ENCODE results near the gene SLC25A2.
"Not testable (repeated sequence)": the region's sequence is repeated elsewhere in the genome, so short reads cannot be mapped to it uniquely, and the experiment has no call there.

SLC25A2 gene

DNA sequence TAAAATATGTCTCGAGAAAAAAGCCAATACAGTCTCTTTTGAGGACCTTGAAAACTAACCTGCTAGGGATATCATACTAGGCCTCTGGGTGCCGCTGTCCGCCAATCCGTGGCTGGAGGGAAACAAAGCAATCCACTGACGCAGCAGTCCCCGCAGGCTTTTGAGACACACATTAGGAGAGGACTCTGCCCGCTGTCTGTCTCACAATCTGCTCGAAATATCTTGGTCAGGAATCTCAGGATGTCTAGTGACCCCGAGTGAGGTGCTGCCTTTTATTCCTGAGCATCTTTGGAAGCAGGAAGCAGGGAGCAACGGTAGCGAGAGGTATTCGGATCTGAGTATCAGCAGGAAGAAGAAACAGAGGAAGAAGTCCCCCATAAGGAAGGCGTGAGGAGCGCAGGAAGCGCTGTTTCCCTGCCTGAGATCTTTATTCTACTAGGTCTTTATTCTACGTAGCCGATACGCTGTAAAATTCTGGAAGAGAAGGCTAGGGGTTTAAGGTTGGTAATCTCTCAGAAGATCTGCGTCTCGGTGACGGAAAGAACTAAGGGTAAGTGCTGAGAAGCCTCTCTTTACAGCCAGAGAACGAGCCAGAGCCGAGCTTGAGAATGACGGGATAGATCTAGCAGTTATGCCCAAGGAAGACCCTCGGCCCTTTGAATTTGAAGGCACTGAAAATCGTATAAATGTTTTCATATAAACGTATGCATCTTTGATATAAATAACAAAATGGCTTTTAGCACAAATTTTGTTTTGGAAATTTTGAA, 22.4 kb upstream of the SLC25A2 start:
- Mint-ChIP-seq H3K9me3 (peaks cover 44% of the 10 kb centered on the region), H3K4me1 (ENCODE audit: low read depth) (peaks cover 8% of the 10 kb centered on the region), H3K36me3 (ENCODE audit: low read depth) (peaks cover 23% of the 10 kb centered on the region), H3K4me3 (peak overlapping the region; percentile 84), H3K27ac (peak overlapping the region; percentile 80), H3K27me3 (peaks cover 48% of the 10 kb centered on the region)
- DNase-seq: peak; percentile 72

DNA sequence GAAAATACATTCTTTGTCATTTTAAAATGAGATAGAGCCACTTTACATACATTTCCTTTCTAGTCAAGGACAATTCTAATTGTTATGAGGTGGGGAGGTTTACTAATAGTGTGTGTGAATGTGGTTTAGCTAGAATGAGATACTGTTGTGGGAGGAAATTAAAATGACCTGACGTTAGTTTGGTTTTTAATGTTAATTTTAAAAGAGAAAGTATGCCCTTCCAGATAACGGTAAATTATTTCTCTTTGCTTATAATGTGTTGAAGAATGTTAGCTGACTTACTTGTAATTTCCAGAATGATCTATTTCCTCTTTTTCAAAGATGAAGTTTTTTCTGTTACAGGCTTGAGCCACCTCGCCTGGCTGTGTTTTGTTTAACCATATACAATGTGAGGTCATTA, 18.4 kb upstream of the SLC25A2 start:
- peaks cover 53% of the 10 kb centered on the region for H3K9me3 Mint-ChIP-seq
- H3K4me1 Mint-ChIP-seq (ENCODE audit: low read depth): peaks cover 35% of the 10 kb centered on the region
- no peak overlapping the region for H3K4me3 Mint-ChIP-seq

GRCh38 chr5:141320225-141321169, 16.6 kb upstream of the SLC25A2 start, which contains the start of gene TAF7:
Gene TAF7 (minus strand): TSS chr5:141320784. CDS start chr5:141320044, 740 bp downstream.
- DNase-seq: peak; percentile 96

More for the DNA sequence above, 18.4 kb upstream of the SLC25A2 start:
- Mint-ChIP-seq H3K27ac (no peak overlapping the region), H3K27me3 (peaks cover 11% of the 10 kb centered on the region), H3K36me3 (ENCODE audit: low read depth) (peaks cover 53% of the 10 kb centered on the region)
- DNase-seq: no peak

GRCh38 chr5:141319699-141320098, 15.8 kb upstream of the SLC25A2 start:
- H3K36me3 Mint-ChIP-seq (ENCODE audit: low read depth): peaks cover 78% of the 10 kb centered on the region
- H3K27ac Mint-ChIP-seq: peak overlapping the region; percentile 99
- peaks cover 33% of the 10 kb centered on the region for H3K4me1 Mint-ChIP-seq (ENCODE audit: low read depth)
- no peaks in the 10 kb centered on the region for H3K27me3 Mint-ChIP-seq
- H3K9me3 Mint-ChIP-seq: peaks cover 63% of the 10 kb centered on the region
- H3K4me3 Mint-ChIP-seq: peak overlapping the region; percentile 98
- no peak for DNase-seq

More at GRCh38 chr5:141320225-141321169, 16.6 kb upstream of the SLC25A2 start, which contains the start of gene TAF7:
- peaks cover 31% of the 10 kb centered on the region for H3K4me1 Mint-ChIP-seq (ENCODE audit: low read depth)
- H3K9me3 Mint-ChIP-seq: peaks cover 55% of the 10 kb centered on the region
- H3K4me3 Mint-ChIP-seq: peak within 1 kb of the TSS; percentile 98
- H3K27me3 Mint-ChIP-seq: no peaks in the 10 kb centered on the region
- H3K36me3 Mint-ChIP-seq (ENCODE audit: low read depth): peaks cover 70% of the 10 kb centered on the region
- peak within 1 kb of the TSS; percentile 99 for H3K27ac Mint-ChIP-seq

DNA sequence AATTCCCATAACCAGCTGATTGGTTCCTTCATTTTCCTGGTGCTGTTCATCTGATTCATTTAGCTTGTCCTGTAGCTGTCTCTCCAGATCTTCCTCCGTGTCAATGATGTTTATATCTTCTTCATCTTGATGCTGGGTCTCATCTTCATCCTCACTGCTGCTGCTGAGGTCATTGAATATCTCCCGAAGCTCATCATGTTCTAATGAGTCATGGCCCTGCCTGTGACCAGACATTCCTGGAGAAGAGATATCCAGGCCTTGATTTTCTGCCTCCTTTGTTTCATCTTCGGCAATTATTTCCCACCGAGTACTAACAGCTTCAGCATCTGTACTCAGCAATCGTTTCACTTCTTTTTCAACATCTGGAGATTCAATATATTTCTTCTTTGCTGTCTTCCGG, 15.4 kb upstream of the SLC25A2 start:
- peak overlapping the region; percentile 26 for H3K27ac Mint-ChIP-seq
- H3K9me3 Mint-ChIP-seq: peaks cover 66% of the 10 kb centered on the region
- H3K36me3 Mint-ChIP-seq (ENCODE audit: low read depth): peaks cover 83% of the 10 kb centered on the region
- H3K27me3 Mint-ChIP-seq: no peaks in the 10 kb centered on the region
- peak overlapping the region; percentile 98 for H3K4me3 Mint-ChIP-seq
- DNase-seq: no peak
- H3K4me1 Mint-ChIP-seq (ENCODE audit: low read depth): peaks cover 33% of the 10 kb centered on the region

DNA sequence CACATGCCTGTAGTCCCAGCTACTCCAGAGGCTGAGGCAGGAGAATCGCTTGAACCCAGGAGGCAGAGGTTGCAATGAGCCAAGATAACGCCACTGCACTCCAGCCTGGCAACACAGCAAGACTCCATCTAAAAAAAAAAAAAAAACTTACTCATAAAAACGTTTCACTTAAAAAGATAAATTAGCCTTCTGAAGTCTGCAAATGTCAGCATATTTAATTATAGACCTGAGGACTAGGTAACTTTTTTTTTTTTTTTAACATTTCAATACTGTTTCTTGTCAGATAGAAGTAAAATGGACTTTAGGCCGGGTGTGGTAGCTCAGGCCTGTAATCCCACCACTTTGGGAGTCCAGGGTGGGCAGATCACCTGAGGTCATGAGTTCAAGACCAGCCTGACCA, 13.1 kb upstream of the SLC25A2 start:
- not testable (repeated sequence) for H3K27me3 Mint-ChIP-seq, H3K4me3 Mint-ChIP-seq, DNase-seq, H3K27ac Mint-ChIP-seq
- peaks cover 33% of the 10 kb centered on the region for H3K4me1 Mint-ChIP-seq (ENCODE audit: low read depth)
- H3K9me3 Mint-ChIP-seq: peaks cover 68% of the 10 kb centered on the region
- peaks cover 99% of the 10 kb centered on the region for H3K36me3 Mint-ChIP-seq (ENCODE audit: low read depth)

DNA sequence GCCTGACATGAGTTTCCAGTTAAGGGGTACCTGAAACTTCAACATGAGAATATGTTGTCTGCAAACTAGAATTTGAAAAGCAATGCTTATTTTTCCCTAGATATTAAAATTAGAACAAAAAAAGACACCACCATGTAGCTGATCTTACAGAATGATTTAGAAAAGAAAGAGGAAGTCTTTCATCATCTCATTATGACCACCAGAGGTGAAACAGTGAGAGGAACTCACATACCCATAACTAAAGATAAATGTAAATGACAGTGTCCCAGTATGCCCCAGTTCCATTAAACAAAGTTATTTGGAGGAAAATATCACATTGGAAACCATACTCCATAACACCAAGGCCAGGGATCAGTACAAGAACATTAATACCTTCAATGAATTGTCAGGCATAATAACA, 9.9 kb upstream of the SLC25A2 start:
- H3K9me3 Mint-ChIP-seq: peaks cover 63% of the 10 kb centered on the region
- no peak for DNase-seq
- H3K27me3 Mint-ChIP-seq: no peaks in the 10 kb centered on the region
- no peak overlapping the region for H3K27ac Mint-ChIP-seq
- peaks cover 85% of the 10 kb centered on the region for H3K36me3 Mint-ChIP-seq (ENCODE audit: low read depth)
- H3K4me3 Mint-ChIP-seq: no peak overlapping the region
- H3K4me1 Mint-ChIP-seq (ENCODE audit: low read depth): peaks cover 9% of the 10 kb centered on the region

- DNase-seq: no peak
- no peaks in the 10 kb centered on the region for H3K27me3 Mint-ChIP-seq
- peaks cover 62% of the 10 kb centered on the region for H3K9me3 Mint-ChIP-seq
- peaks cover 65% of the 10 kb centered on the region for H3K36me3 Mint-ChIP-seq (ENCODE audit: low read depth)
- H3K27ac Mint-ChIP-seq: no peak overlapping the region
- no peak overlapping the region for H3K4me3 Mint-ChIP-seq
- H3K4me1 Mint-ChIP-seq (ENCODE audit: low read depth): no peaks in the 10 kb centered on the region
These were observed 2.8 kb upstream of the SLC25A2 start for GRCh38 chr5:141306630-141307029.

GRCh38 chr5:141298376-141298775, 5.5 kb downstream of the SLC25A2 start:
- H3K36me3 Mint-ChIP-seq (ENCODE audit: low read depth): peaks cover 78% of the 10 kb centered on the region
- H3K4me1 Mint-ChIP-seq (ENCODE audit: low read depth): no peaks in the 10 kb centered on the region
- no peak overlapping the region for H3K4me3 Mint-ChIP-seq
- DNase-seq: no peak
- H3K9me3 Mint-ChIP-seq: peaks cover 56% of the 10 kb centered on the region
- H3K27ac Mint-ChIP-seq: no peak overlapping the region
- H3K27me3 Mint-ChIP-seq: no peaks in the 10 kb centered on the region

DNA sequence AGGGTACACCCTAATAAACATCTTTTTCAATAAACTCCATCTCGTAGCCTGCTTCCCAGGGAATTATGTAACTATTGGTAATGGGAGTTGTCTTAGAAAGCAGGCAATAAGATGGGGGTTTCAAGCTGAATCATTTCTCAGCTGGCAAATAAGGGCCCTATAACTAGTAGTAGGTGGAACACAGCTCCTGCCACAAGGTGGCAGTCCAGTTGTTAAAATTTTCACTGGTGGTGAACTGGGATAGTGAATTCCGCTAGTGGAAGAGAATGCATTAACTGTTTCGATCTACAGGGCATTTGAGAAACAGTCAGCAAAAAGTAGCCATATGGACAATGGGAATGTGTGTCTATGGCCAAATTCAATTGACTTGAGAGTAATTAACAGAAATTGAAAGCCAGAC, 30.9 kb downstream of the SLC25A2 start:
- Mint-ChIP-seq H3K27ac (no peak overlapping the region), H3K9me3 (peaks cover 62% of the 10 kb centered on the region), H3K36me3 (ENCODE audit: low read depth) (peaks cover 24% of the 10 kb centered on the region), H3K27me3 (no peaks in the 10 kb centered on the region), H3K4me1 (ENCODE audit: low read depth) (no peaks in the 10 kb centered on the region), H3K4me3 (no peak overlapping the region)
- no peak for DNase-seq

DNA sequence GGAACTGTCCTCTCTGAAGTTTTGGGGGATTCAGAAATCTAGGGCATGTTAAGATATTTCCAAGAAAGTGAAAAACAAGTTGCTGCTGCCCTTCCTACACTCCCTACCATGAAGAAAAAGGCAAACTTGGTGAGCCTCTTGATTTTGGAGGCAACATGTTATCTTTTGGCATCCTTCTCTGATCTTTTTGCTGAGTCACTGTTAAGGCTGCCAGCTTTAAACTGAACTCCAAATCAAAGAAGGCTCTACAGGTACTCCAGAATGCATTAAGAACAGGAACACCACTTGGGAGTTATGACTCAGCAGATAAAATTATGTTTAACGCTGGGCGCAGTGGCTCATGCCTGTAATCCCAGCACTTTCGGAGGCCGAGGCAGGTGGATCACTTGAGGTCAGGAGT, 34.7 kb downstream of the SLC25A2 start:
- peaks cover 73% of the 10 kb centered on the region for H3K9me3 Mint-ChIP-seq
- H3K36me3 Mint-ChIP-seq (ENCODE audit: low read depth): peaks cover 51% of the 10 kb centered on the region
- no peak for DNase-seq
- H3K4me1 Mint-ChIP-seq (ENCODE audit: low read depth): no peaks in the 10 kb centered on the region
- H3K27ac Mint-ChIP-seq: no peak overlapping the region
- H3K27me3 Mint-ChIP-seq: no peaks in the 10 kb centered on the region
- no peak overlapping the region for H3K4me3 Mint-ChIP-seq

DNA sequence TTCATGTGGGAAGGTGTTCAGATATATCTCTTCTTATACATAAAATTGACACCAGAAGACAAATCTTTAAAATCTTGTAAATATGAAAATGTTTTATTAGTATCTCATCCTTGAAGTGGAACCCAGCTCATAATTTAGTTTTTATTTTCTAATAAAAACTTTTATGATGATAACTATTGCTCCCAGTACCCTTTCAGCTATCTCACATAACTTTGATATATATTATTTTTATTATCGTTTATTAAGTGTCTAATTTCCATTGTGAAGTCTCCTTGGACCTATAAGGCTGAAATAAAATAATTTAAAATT, 42.7 kb downstream of the SLC25A2 start:
- Mint-ChIP-seq H3K4me3 (no peak overlapping the region), H3K9me3 (peaks cover 59% of the 10 kb centered on the region), H3K36me3 (ENCODE audit: low read depth) (peaks cover 63% of the 10 kb centered on the region)

GRCh38 chr5:141260458-141261237, 43.2 kb downstream of the SLC25A2 start:
- Mint-ChIP-seq H3K4me1 (ENCODE audit: low read depth) (no peaks in the 10 kb centered on the region), H3K27me3 (no peaks in the 10 kb centered on the region), H3K4me3 (no peak overlapping the region), H3K9me3 (peaks cover 59% of the 10 kb centered on the region), H3K36me3 (ENCODE audit: low read depth) (peaks cover 63% of the 10 kb centered on the region), H3K27ac (no peak overlapping the region)
- no peak for DNase-seq

More for the DNA sequence above, 42.7 kb downstream of the SLC25A2 start:
- no peak for DNase-seq
- Mint-ChIP-seq H3K27ac (no peak overlapping the region), H3K27me3 (no peaks in the 10 kb centered on the region), H3K4me1 (ENCODE audit: low read depth) (no peaks in the 10 kb centered on the region)

GRCh38 chr5:141258948-141259347, 44.9 kb downstream of the SLC25A2 start:
- Mint-ChIP-seq H3K4me1 (ENCODE audit: low read depth) (no peaks in the 10 kb centered on the region), H3K36me3 (ENCODE audit: low read depth) (peaks cover 56% of the 10 kb centered on the region), H3K9me3 (peaks cover 62% of the 10 kb centered on the region), H3K27me3 (no peaks in the 10 kb centered on the region), H3K4me3 (no peak overlapping the region), H3K27ac (no peak overlapping the region)
- DNase-seq: no peak
